ENCODE results near the gene CACNA1D. TPM values are rescaled to one million over a fixed set of nuclear protein-coding genes. Genes with fewer than 3 reads are reported as not detected.

Gene CACNA1D
- total RNA-seq, 1 donor from 2014 or later = 2.8 TPM

DNA sequence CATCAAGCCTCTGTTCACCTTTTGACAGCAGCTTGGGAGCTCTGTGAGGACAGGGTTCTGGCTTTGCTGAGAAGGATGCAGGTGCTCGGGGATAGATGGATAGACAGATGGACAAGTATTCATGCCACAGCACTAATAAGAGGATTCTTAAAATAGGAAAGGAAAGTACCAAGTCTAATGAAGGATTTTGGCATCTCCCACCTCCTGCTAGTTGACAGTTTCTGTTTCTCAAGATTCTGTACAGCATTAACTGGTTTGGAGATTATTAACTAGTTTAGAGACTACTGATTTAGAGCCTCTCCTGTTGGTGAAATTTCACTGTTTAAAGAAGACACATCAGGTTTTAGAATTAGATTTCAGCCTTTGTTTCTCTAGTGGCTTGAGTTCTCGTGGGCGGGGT, 152.3 kb downstream of the CACNA1D start:
- Mint-ChIP-seq H3K9me3 (no peaks in the 10 kb centered on the region), H3K4me3 (no peak overlapping the region), H3K27me3 (ENCODE audit: low read depth) (peaks cover 15% of the 10 kb centered on the region)

DNA sequence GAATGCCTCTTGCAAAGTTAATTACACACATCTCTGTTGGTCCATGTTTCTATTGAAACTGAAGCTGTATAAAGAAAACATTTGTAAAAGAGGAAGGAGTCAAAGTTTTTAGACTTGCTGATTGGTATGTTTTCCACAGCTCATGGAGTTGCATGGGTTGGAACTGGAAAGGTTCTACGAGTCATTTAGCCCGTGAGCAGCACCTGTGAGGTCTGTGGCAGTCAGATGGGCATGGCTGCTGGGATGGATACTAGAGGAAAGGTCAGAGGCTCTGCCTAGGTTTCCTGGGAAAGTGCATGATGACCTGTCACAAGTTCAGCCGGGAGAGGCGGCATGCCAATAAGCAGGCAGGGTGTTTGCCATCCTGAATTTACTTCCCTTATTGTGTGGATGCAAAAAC, 155.4 kb downstream of the CACNA1D start:
- H3K4me3 Mint-ChIP-seq = no peak overlapping the region
- TF ChIP-seq, protein P1, sequence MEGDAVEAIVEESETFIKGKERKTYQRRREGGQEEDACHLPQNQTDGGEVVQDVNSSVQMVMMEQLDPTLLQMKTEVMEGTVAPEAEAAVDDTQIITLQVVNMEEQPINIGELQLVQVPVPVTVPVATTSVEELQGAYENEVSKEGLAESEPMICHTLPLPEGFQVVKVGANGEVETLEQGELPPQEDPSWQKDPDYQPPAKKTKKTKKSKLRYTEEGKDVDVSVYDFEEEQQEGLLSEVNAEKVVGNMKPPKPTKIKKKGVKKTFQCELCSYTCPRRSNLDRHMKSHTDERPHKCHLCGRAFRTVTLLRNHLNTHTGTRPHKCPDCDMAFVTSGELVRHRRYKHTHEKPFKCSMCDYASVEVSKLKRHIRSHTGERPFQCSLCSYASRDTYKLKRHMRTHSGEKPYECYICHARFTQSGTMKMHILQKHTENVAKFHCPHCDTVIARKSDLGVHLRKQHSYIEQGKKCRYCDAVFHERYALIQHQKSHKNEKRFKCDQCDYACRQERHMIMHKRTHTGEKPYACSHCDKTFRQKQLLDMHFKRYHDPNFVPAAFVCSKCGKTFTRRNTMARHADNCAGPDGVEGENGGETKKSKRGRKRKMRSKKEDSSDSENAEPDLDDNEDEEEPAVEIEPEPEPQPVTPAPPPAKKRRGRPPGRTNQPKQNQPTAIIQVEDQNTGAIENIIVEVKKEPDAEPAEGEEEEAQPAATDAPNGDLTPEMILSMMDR (IDR thresholded peaks at IDR 0.05; ENCODE audit: unreplicated experiment) = no peak
- H3K27ac Mint-ChIP-seq = no peak overlapping the region
- peaks cover 28% of the 10 kb centered on the region for H3K4me1 Mint-ChIP-seq
- H3K9me3 Mint-ChIP-seq = peaks cover 17% of the 10 kb centered on the region
- H3K27me3 Mint-ChIP-seq (ENCODE audit: low read depth) = peaks cover 6% of the 10 kb centered on the region
- H3K36me3 Mint-ChIP-seq = peaks cover 5% of the 10 kb centered on the region
- no peak for DNase-seq (ENCODE audit: low spot score in 2 of 2, unreplicated experiment in 2 of 2)

More for the DNA sequence above, 152.3 kb downstream of the CACNA1D start:
- Mint-ChIP-seq H3K36me3 (no peaks in the 10 kb centered on the region), H3K27ac (no peak overlapping the region), H3K4me1 (peaks cover 28% of the 10 kb centered on the region)
- TF ChIP-seq, protein P1 (IDR thresholded peaks at IDR 0.05; ENCODE audit: unreplicated experiment) = no peak
- DNase-seq (ENCODE audit: low spot score in 2 of 2, unreplicated experiment in 2 of 2) = no peak

DNA sequence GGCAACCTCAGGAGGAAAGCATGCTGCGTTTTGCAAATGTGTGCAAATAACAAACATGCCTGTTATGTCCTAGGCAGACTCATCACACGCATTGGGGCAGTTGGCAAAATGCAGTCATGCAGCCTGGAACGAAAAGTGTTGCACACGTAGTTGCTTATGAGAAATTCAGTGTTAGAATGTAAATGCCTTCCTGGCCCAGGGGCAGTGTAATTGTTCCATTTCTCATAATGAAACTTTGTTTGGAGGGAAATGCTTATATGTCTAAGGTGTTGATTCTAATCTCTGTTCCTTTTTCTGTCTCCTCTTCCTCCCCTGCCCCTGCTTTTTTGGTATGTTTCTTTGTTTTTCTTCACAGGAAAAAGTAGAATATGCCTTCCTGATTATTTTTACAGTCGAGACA, 156.0 kb downstream of the CACNA1D start:
- peaks cover 24% of the 10 kb centered on the region for H3K4me1 Mint-ChIP-seq
- H3K9me3 Mint-ChIP-seq = peaks cover 23% of the 10 kb centered on the region
- peaks cover 6% of the 10 kb centered on the region for H3K27me3 Mint-ChIP-seq (ENCODE audit: low read depth)
- DNase-seq (ENCODE audit: low spot score in 2 of 2, unreplicated experiment in 2 of 2) = no peak
- no peak overlapping the region for H3K27ac Mint-ChIP-seq
- TF ChIP-seq, protein P1 (IDR thresholded peaks at IDR 0.05; ENCODE audit: unreplicated experiment) = no peak
- no peak overlapping the region for H3K4me3 Mint-ChIP-seq
- peaks cover 5% of the 10 kb centered on the region for H3K36me3 Mint-ChIP-seq

DNA sequence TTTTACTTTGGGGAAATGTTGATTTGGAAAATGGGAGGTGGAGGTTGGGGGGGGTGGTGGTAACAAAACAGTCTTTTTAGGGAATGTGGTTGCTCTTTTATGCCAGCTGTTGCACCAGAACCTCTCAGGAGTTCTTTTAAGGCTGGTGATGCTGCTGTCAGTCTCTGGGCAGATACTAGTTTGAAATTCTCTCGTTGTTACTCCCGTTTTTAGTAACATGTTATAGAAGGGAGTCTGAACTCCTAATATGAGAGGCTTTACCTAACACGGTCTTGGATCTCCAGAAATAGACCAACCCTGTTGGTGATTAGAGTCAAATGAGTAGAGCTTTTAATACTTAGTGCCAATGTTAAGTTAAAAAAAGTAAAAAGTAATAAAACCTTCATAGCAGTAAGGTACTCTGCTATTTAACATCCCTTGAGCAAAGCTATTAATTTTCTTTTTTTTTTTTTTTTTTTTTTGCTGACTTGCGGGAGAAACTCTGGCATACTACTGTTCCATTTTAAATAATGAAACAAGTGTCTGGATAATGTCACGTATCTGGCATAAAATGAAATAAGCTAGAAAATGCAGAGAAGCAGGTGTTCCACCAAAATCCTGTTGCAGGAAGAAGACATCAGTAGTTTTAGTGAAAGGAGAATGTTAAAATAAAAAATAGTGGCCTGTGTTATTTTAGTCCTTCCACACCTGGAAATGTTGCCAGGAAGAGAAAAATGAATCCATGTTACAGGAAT, 156.7 kb downstream of the CACNA1D start:
- Mint-ChIP-seq H3K36me3 (peaks cover 5% of the 10 kb centered on the region), H3K4me3 (no peak overlapping the region), H3K9me3 (peaks cover 27% of the 10 kb centered on the region), H3K4me1 (peaks cover 22% of the 10 kb centered on the region), H3K27ac (no peak overlapping the region), H3K27me3 (ENCODE audit: low read depth) (peaks cover 3% of the 10 kb centered on the region)
- no peak for DNase-seq (ENCODE audit: low spot score in 2 of 2, unreplicated experiment in 2 of 2)
- TF ChIP-seq, protein P1 (IDR thresholded peaks at IDR 0.05; ENCODE audit: unreplicated experiment) = no peak

DNA sequence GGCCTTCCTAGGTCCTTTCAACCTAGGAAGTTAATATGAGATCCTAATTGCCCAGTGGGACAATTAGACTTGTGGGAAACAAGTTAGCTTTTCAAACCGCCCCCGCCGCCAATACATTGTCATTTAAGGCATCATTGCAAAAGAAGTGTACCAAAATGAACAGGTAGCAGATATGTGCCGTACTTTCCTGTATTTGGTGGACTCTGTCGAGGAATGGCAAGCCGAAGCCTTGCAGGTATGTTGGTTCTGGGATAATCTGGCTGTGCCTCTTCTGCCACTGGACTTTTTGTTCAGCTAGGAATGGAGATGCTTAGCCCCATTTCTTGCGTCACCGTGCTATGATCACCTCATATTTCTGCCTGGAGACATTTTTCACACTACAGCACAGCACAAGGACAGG, 157.5 kb downstream of the CACNA1D start:
- TF ChIP-seq, protein P1 (IDR thresholded peaks at IDR 0.05; ENCODE audit: unreplicated experiment) = no peak

More for the DNA sequence above, 157.5 kb downstream of the CACNA1D start:
- Mint-ChIP-seq H3K4me3 (no peak overlapping the region), H3K27me3 (ENCODE audit: low read depth) (no peaks in the 10 kb centered on the region), H3K9me3 (peaks cover 27% of the 10 kb centered on the region), H3K4me1 (peaks cover 22% of the 10 kb centered on the region), H3K27ac (no peak overlapping the region), H3K36me3 (peaks cover 5% of the 10 kb centered on the region)
- no peak for DNase-seq (ENCODE audit: low spot score in 2 of 2, unreplicated experiment in 2 of 2)
